Spleen (tissue), 11 donors: ENCODE data around the gene PPFIA1. TPM values are rescaled to one million over a fixed set of nuclear protein-coding genes. Genes with fewer than 3 reads are reported as not detected.

Source experiments
- DNase-seq: peaks from one replicate; pipeline ENCODE4 v3.0.0-alpha.2; 2020
- H3K27ac ChIP-seq, 8 donors: fragments of 200-600 bp; sonication (generic) in 7 of 8; 1 replicate in 4 of 8; 2 replicates in 4 of 8; pipeline versions ENCODE4 v1.5.0 to v1.8.0; 2016 to 2021; ENCODE audit warnings: inconsistent platforms in 4 of 8, mild to moderate bottlenecking in 4 of 8, moderate library complexity in 1 of 8
- H3K27me3 ChIP-seq, 7 donors: fragments of 200-600 bp; sonication (generic) in 6 of 7; replicated peaks in 1 of 7; 1 replicate in 4 of 7; 2 replicates in 3 of 7; pipeline versions ENCODE4 v1.5.0 to v1.8.0; 2016 to 2021; ENCODE audit warnings: inconsistent platforms in 3 of 7, mild to moderate bottlenecking in 1 of 7
- H3K36me3 ChIP-seq, 6 donors: fragments of 200-600 bp; sonication (generic) in 5 of 6; 1 replicate in 4 of 6; 2 replicates in 2 of 6; pipeline versions ENCODE4 v1.5.0 to v1.8.0; 2016 to 2021; ENCODE audit warnings: inconsistent platforms in 2 of 6
- H3K4me1 ChIP-seq, 6 donors: fragments of 200-600 bp; sonication (generic) in 5 of 6; 1 replicate in 3 of 6; 2 replicates in 3 of 6; pipeline versions ENCODE4 v1.5.0 to v1.8.0; 2016 to 2021; ENCODE audit warnings: inconsistent platforms in 3 of 6
- H3K4me3 ChIP-seq, 8 donors: fragments of 200-600 bp; sonication (generic) in 7 of 8; 1 replicate in 4 of 8; 2 replicates in 4 of 8; pipeline versions ENCODE4 v1.5.0 to v1.8.0; 2016 to 2021; ENCODE audit warnings: inconsistent platforms in 4 of 8, mild to moderate bottlenecking in 4 of 8, moderate library complexity in 2 of 8
- H3K9me3 ChIP-seq, 8 donors: fragments of 200-600 bp; sonication (generic) in 7 of 8; 1 replicate in 4 of 8; 2 replicates in 4 of 8; pipeline versions ENCODE4 v1.5.0 to v1.8.0; 2016 to 2021; ENCODE audit warnings: inconsistent platforms in 4 of 8
- POLR2A ChIP-seq, 3 donors: fragments of 450-650 bp; IDR thresholded peaks; one replicate each; pipeline ENCODE4 v1.5.1; 2017; ENCODE audit warnings: antibody characterized with exemption in 3 of 3, mild to moderate bottlenecking in 1 of 3
- POLR2AphosphoS5 ChIP-seq, 3 donors: sonication (generic); formaldehyde crosslinking; IDR thresholded peaks; one replicate each; pipeline ENCODE4 v1.5.1; 2017; ENCODE audit warnings: antibody characterized with exemption in 3 of 3
- WGBS, 5 donors: extraction: QIAGEN DNeasy Blood & Tissue Kit in 3 of 5; methylation state at CpG; one replicate each; pipeline versions ENCODE4 v1.1.5 to v1.1.7; 2013 to 2018; 5-methylcytosine and 5-hydroxymethylcytosine counted together
- intact Hi-C: fragments of 100-400 bp; cut with DNase I; formaldehyde crosslinking; loops from one replicate; pipeline ENCODE4 v1.15.0; 2023; ENCODE audit warnings: low total_unique reads
- polyA plus RNA-seq, 3 donors: library from polyadenylated mRNA; stranded (reverse); fragments of 200-250 nt; gene quantifications; one replicate each; pipeline ENCODE4 v1.2.1, GENCODE V29; 2013
- total RNA-seq, 7 donors: library from RNA; depleted of rRNA in 3 of 7; stranded (reverse); fragments of >200 nt in 3 of 7; fragmentation: NEBNext Ultra II Directional in 4 of 7; extraction: Animal tissue kit (Norgen Biotek cat#: 25700) in 4 of 7; gene quantifications; one replicate each; pipeline versions ENCODE4 v1.1.0 to v1.2.1, GENCODE V29; 2016 to 2021
- TF ChIP-seq, protein P1 (sequence below), 11 experiments: fragments of 200-600 bp in 7 of 11; fragments of 450-650 bp in 4 of 11; sonication (generic) in 4 of 11; IDR thresholded peaks in 8 of 11; conservative IDR thresholded peaks in 3 of 11; 1 replicate in 7 of 11; 2 replicates in 4 of 11; pipeline versions ENCODE4 v1.4.0 to v1.8.0; 2016 to 2021; ENCODE audit warnings: antibody characterized with exemption in 11 of 11, inconsistent platforms in 4 of 11, mild to moderate bottlenecking in 1 of 11
- donor health status: healthy with polysubstance abuse.
- donor health status: DM: no; HTN: no; CAD: no; lungs with moderate emphysema.
- donor health status: DM: no; HTN: no; CAD: no.
- donor health status: Bipolar disorder and iron deficiency.
- donor health status: healthy.
- donor health status: DM: no; HTN: no; CAD: no.
- donor health status: DM: yes; HTN: yes; CAD: no.

Gene PPFIA1
- total and polyA plus RNA-seq, 10 donors, result 7.6 to 73.5 (median 55.0) TPM

DNA sequence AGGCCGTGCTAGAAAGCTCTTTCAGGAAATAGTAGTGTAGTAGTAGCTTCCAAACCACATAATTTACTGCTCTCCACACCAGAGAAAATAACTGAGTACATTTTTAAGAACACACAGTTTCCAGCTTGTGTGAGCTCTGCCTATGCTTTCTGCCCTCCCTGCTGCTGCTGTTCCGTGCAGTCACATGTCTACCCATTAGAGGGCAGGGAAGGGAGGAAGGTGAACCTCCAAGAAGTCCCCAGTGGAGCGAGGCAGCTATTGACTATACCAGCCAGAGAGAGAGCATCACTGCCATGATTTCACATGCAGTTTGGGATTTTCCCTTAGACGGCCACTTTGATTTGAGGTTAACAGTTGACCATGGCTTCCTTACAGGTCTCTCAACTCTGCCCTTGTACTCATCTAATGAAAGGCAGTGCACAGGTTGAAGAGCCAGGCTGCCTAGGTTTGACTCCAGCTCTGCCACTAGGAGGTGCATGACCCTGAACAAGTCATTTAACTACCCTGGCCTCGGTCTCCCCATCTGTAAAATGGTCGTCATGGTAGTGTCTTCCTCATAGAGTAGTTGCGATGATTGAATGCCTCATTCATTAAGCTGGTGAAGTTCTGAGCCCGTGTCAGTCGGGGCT is 108.1 kb downstream of the PPFIA1 start:
- Histone ChIP-seq H3K27me3 (no peaks in the 10 kb centered on the region), H3K9me3 (no peaks in the 10 kb centered on the region), H3K4me1 (no peaks in the 10 kb centered on the region), H3K27ac (no peak overlapping the region), H3K36me3 (peaks cover 8 to 100% (median 90%) of the 10 kb centered on the region in 6 donors), H3K4me3 (no peak overlapping the region)
- DNase-seq, result no peak
- intact Hi-C loops, result no loop called here
- WGBS, 5 donors, result 78 to 93% (median 87%) methylated on average over 4 to 9 of the region's 9 CpGs
- TF ChIP-seq POLR2AphosphoS5 (IDR thresholded peaks at IDR 0.05) (no peak), POLR2A (IDR thresholded peaks at IDR 0.05) (no peak)
- TF ChIP-seq, protein P1, sequence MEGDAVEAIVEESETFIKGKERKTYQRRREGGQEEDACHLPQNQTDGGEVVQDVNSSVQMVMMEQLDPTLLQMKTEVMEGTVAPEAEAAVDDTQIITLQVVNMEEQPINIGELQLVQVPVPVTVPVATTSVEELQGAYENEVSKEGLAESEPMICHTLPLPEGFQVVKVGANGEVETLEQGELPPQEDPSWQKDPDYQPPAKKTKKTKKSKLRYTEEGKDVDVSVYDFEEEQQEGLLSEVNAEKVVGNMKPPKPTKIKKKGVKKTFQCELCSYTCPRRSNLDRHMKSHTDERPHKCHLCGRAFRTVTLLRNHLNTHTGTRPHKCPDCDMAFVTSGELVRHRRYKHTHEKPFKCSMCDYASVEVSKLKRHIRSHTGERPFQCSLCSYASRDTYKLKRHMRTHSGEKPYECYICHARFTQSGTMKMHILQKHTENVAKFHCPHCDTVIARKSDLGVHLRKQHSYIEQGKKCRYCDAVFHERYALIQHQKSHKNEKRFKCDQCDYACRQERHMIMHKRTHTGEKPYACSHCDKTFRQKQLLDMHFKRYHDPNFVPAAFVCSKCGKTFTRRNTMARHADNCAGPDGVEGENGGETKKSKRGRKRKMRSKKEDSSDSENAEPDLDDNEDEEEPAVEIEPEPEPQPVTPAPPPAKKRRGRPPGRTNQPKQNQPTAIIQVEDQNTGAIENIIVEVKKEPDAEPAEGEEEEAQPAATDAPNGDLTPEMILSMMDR (IDR thresholded peaks at IDR 0.05 in 8 of 11, conservative IDR thresholded peaks at IDR 0.05 in 3 of 11), result no peak

DNA sequence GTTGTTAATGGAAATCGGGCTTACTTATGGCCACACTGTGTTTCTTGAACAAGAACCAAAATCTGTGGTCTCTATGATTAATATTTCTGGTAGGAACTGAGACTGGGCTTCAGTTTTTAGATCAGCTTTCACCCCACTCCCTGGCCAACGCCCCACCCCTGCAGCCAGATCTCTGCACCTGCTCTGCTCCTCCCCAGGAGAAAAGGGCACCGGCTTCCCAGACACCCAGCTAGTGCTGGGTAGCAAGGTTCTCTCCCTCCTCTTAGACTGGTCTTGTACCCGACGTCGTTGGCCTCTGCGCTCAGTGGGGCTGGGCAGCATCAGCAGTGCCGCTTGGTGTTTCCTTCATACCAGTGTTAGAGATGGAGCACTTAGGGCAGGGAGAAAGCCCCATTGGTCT is 110.9 kb downstream of the PPFIA1 start:
- Histone ChIP-seq H3K36me3 (peaks cover 6 to 90% (median 78%) of the 10 kb centered on the region in 6 donors), H3K27me3 (no peaks in the 10 kb centered on the region), H3K4me1 (no peaks in the 10 kb centered on the region), H3K9me3 (no peaks in the 10 kb centered on the region), H3K4me3 (no peak overlapping the region), H3K27ac (no peak overlapping the region)
- 92 to 95% (median 95%) methylated on average over 8 of the region's 8 CpGs for WGBS, 5 donors
- intact Hi-C loops, result no loop called here
- TF ChIP-seq, protein P1 (IDR thresholded peaks at IDR 0.05 in 8 of 11, conservative IDR thresholded peaks at IDR 0.05 in 3 of 11), result no peak
- TF ChIP-seq POLR2A (IDR thresholded peaks at IDR 0.05) (no peak), POLR2AphosphoS5 (IDR thresholded peaks at IDR 0.05) (no peak)
- DNase-seq, result no peak

DNA sequence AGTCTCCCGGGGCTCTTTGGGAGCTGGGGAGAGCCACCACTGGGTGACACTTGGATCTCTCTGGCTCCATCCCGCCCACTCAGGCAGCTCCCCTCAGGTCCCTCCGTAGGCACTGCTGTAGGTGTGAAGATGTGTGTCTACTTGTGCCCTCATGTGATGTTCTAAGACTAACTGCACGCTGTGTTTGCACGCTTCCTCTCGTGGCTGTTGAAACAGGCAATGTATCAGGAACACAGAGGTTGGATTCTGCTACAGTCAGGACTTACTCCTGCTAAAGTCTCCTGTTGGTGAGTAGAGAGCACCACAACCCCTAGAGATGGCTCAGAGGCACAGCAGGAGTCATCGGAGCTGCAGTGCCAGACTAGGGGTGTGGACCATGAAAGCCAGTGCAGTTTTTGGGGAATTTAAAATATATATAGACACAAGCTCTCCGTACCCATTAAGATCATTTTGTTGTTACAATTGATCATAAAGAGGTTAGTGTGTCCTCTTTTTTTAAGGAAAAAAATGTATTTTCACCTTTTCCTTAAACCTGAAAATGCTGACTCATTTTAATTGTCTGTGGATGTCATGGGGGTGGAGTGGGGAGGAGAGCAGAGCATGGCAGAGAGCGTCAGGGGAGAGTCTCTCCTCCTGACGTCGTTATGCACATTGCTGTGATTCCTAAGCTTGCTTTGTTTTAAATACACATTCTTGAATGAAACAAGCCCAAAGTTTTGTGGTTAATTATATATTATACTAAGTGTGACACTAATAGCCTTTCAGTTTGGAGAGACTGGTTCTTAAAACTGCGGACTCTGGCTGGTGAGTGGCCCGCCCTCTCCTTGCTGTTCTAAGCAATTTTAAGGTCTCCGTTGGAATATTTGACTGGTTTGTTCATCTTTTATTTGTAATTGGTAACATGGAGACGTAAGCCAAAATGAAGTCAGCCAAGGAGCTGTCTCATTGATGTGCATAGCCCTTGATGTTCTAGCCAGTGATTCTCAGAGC is 111.7 kb downstream of the PPFIA1 start:
- peaks cover 3 to 82% (median 70%) of the 10 kb centered on the region in 6 donors for H3K36me3 ChIP-seq
- 89 to 91% (median 89%) methylated on average over 15 of the region's 15 CpGs for WGBS, 5 donors
- intact Hi-C loops, result no loop called here
- H3K4me3 ChIP-seq, result no peak overlapping the region
- H3K27ac ChIP-seq, result no peak overlapping the region
- no peaks in the 10 kb centered on the region for H3K9me3 ChIP-seq
- DNase-seq, result no peak
- H3K27me3 ChIP-seq, result no peaks in the 10 kb centered on the region
- TF ChIP-seq POLR2A (IDR thresholded peaks at IDR 0.05) (no peak), POLR2AphosphoS5 (IDR thresholded peaks at IDR 0.05) (no peak)
- TF ChIP-seq, protein P1 (IDR thresholded peaks at IDR 0.05 in 8 of 11, conservative IDR thresholded peaks at IDR 0.05 in 3 of 11), result no peak
- H3K4me1 ChIP-seq, result no peaks in the 10 kb centered on the region
